ENCODE results near the gene BCL2A1.
A peak's percentile ranks its signal among the peaks of the same experiment; 100 is the strongest.
"Not testable (repeated sequence)": the region's sequence is repeated elsewhere in the genome, so short reads cannot be mapped to it uniquely, and the experiment has no call there.

Gene BCL2A1

GRCh38 chr15:79923079-79923514, 47.9 kb downstream of the BCL2A1 start:
- DNase-seq (ENCODE audit: low spot score) = peak; percentile 64

DNA sequence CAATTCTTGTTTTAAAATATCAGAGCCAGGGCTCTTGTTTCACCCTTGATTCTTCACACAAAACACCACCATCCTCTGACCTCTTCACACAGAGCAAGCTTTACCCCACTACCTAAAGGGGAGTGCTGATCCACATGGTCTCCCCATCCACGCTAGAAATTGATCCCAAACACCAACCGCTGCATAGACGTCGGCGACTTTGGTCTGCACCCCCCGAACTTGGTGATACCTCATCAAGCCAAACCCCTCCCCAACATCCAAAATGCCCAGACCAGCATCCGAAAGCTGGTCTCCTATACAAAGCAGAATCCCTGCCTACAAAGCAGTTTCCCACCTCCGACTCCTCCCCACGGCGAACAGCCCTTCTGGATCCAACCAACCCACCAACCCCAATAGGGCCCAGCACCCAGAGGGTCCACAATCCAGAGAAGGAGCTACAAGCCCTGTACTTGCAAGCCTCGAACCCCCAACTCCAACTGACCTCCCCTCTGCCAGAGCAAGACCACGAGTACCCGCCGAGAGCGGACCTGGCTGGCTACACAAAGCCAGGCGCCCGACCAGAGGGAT, 48.4 kb downstream of the BCL2A1 start:
- no peak for DNase-seq (ENCODE audit: low spot score)

GRCh38 chr15:79919749-79920511, 51.1 kb downstream of the BCL2A1 start:
- DNase-seq (ENCODE audit: low spot score) = no peak

DNA sequence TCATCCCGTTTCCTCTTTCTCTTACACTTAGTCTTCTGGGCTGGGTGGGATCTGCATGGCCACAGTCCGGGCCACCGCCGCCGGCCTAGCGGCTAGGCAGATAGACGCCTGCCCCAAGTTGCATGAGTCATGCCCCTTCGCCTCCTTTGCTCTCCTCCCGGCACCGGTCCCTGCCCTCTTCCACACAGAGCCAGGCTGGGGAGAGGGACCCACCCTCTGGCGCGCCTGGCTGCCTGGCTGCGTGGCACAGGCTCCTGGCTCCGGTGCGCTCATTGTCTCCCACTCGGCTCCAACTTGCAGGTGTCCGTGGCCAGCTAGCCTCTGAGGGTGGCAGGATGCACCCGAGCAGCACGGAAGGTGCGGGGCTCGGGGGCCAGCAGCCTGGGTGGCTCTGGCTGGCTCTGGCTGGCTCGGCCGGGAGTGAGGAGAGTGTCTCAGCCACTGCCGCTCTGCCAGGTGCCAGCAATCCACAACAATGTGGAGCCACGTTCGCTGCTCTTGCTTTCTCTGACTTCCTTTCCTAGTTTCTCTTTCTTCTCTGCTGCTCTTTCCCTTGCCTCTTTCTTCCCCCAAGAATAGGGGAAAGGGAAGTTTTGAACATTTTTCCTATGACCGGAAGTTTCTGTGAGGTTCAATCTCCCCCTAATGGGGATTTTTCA, 51.8 kb downstream of the BCL2A1 start:
- DNase-seq (ENCODE audit: low spot score) = no peak

GRCh38 chr15:79918278-79918677, 52.7 kb downstream of the BCL2A1 start:
- DNase-seq (ENCODE audit: low spot score) = no peak

DNA sequence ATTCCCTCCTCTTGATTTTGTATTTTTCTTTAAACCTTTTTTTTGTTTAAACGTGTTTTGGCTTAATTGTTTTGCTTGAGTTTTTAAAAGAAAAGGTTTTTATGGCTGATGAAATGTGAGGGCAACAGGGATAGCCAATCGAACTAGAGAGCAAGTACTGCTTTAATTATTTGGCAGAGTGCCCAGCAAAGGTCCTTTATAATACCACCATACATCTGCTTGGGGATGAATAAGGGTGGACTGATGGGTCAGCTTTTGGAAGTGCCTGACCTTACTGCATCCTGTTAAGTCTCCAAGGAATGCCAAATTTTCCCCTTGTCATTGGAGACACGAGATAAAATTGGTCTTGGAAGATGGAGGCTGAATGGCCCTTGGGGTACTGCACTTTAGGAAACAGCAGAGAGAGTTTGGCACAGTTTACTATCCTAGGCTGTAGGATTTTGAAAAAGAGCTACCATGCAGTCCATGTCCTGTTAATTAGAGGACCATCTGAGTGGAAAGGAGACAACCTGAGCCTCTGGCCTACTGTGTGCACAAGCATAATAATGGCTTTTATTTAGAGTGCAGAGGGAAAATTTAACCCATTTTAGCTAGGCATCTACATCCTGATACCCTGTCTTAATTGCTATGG, 54.4 kb downstream of the BCL2A1 start:
- DNase-seq (ENCODE audit: low spot score) = no peak

GRCh38 chr15:79915776-79916501, 55.1 kb downstream of the BCL2A1 start:
- not testable (repeated sequence) for DNase-seq (ENCODE audit: low spot score)

DNA sequence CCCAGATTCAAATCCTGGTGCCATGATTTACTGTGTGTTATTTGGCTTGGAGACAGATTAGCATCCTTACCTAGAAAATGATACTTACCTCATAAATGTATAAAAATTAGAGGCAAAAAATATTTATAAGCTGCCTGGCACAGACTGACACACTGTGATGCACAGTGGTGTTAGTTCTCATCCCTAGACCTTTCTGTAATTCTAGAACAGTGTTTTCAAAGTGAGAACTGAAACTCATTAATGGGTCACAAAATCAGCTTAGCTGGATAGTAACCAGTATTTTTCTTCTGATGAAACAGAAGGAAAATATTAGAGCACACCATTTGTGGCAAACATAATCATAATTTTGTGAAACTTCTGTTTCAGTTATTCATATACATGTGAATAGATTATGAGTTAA, 56.3 kb downstream of the BCL2A1 start:
- DNase-seq (ENCODE audit: low spot score) = no peak
